ENCODE measurements around the gene KCNF1.

The KCNF1 gene

GRCh38 chr2:10911291-10912075 lies at the start of gene KCNF1:
KCNF1 (plus strand) TSS chr2:10911934; CDS start chr2:10912427, 493 bp downstream.
- no peak for DNase-seq (ENCODE audit: low read depth)

GRCh38 chr2:10862330-10862729 lies 49.4 kb upstream of the KCNF1 start:
- DNase-seq (ENCODE audit: low read depth): no peak

GRCh38 chr2:10863047-10863446 lies 48.7 kb upstream of the KCNF1 start:
- no peak for DNase-seq (ENCODE audit: low read depth)

GRCh38 chr2:10863837-10864236 lies 47.9 kb upstream of the KCNF1 start:
- no peak for DNase-seq (ENCODE audit: low read depth)

- DNase-seq (ENCODE audit: low read depth): no peak
Observed at GRCh38 chr2:10864251-10864650, 47.5 kb upstream of the KCNF1 start.

GRCh38 chr2:10864861-10865636 lies 46.7 kb upstream of the KCNF1 start:
- no peak for DNase-seq (ENCODE audit: low read depth)

- no peak for DNase-seq (ENCODE audit: low read depth)
Observed at GRCh38 chr2:10865841-10866240, 45.9 kb upstream of the KCNF1 start.

- DNase-seq (ENCODE audit: low read depth): no peak
Observed at GRCh38 chr2:10867692-10868420, 43.9 kb upstream of the KCNF1 start.

- DNase-seq (ENCODE audit: low read depth): no peak
Observed at GRCh38 chr2:10868465-10869314, 43.0 kb upstream of the KCNF1 start.

- DNase-seq (ENCODE audit: low read depth): no peak
Observed at GRCh38 chr2:10871978-10872377, 39.8 kb upstream of the KCNF1 start.

GRCh38 chr2:10873171-10873570 lies 38.6 kb upstream of the KCNF1 start:
- DNase-seq (ENCODE audit: low read depth): no peak

GRCh38 chr2:10873790-10874437 lies 37.8 kb upstream of the KCNF1 start:
- no peak for DNase-seq (ENCODE audit: low read depth)

GRCh38 chr2:10875126-10875525 lies 36.6 kb upstream of the KCNF1 start:
- no peak for DNase-seq (ENCODE audit: low read depth)

- no peak for DNase-seq (ENCODE audit: low read depth)
Observed at GRCh38 chr2:10876394-10876793, 35.3 kb upstream of the KCNF1 start.

- no peak for DNase-seq (ENCODE audit: low read depth)
Observed at GRCh38 chr2:10876963-10877362, 34.8 kb upstream of the KCNF1 start.

- no peak for DNase-seq (ENCODE audit: low read depth)
Observed at GRCh38 chr2:10877651-10878111, 34.1 kb upstream of the KCNF1 start.

- no peak for DNase-seq (ENCODE audit: low read depth)
Observed at GRCh38 chr2:10878268-10878915, 33.3 kb upstream of the KCNF1 start.

GRCh38 chr2:10879159-10879558 lies 32.6 kb upstream of the KCNF1 start:
- no peak for DNase-seq (ENCODE audit: low read depth)

GRCh38 chr2:10879624-10880585 lies 31.8 kb upstream of the KCNF1 start:
- no peak for DNase-seq (ENCODE audit: low read depth)
